ENCODE measurements around the gene STX16.
"Not testable (repeated sequence)": the region's sequence is repeated elsewhere in the genome, so short reads cannot be mapped to it uniquely, and the experiment has no call there.

The STX16 gene

DNA sequence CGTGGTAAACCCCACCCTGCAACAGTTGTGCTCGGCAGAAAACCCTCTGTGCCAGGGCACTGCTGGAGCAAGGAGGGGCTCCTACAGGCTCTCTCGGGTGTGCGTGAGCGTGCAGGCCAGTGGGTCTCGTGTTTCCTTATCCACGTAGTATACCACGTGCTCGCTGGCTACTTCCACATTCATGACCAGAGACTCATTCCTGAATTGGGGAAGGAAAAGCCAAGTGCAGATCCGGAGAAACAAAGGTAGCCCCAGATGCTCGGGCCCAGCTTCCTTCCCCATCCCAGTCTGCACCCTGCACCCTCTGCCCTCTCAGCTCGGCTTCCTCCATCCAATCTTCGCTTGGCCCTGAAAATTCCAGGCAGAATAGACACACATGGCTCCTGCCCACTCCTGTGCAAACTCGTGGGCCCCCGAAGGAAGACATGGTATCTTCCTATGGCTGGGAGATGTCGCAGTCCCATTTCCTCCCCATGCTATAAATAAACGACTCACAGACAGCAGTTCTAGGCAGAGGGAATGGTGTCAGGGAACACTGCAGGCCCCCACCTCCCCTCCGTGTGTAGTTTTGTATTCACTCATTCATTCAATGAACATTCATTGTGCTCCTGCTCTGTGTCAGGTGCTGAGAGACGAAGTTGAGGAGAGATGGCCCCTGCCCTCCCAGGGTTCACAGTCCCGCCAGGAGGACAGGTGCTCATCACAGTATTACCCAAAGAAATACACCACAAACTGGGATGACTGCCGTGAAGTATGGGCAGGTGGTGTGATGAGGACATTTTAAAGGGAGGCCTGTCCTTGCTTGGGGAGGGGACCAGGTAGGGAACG is 71.1 kb downstream of the STX16 start:
- H3K4me3 ChIP-seq (ENCODE audit: low read depth, low read length): no peak overlapping the region
- DNase-seq (ENCODE audit: low read depth): no peak
- TF ChIP-seq CTCF (conservative IDR thresholded peaks at IDR 0.05; ENCODE audit: low read depth, low read length): no peak

DNA sequence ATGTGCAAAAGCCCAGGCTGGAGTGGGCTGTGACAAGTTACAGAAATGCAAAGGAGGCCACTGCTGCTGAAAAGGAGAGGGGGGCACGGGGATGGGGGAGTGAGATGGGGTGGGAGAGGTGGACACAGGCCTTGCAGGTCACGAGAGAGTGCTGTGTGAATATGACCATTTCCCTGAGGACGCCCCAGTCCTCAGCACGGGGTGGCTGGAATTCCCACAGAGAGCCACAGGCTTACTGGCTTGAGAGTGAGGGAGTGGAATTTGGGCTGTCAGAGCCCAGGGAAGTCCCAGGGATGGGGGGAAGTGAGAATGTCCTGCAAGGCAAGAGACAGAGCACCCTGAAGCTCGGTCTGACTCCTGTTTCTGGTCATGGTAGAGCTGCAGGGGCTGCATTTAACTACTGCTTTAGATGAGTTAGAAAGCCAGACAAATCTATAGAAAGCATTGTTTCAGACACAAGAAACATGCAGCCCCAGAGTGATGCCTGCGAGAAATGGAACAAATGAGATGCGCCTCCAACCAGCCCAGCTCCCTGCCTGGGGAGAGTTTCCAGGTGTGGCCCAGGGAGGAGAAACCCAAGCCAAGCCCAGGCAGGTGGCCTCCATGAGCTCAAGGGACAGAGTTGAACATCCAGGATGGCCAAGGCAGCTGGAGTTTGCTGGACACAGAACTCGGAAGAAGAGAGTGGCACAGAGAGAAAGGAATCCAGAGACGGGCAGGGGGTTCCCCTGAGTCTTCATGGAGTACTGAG is 72.0 kb downstream of the STX16 start:
- DNase-seq (ENCODE audit: low read depth): no peak
- TF ChIP-seq CTCF (conservative IDR thresholded peaks at IDR 0.05; ENCODE audit: low read depth, low read length): no peak
- H3K4me3 ChIP-seq (ENCODE audit: low read depth, low read length): no peak overlapping the region

GRCh38 chr20:58723628-58723984 is 72.5 kb downstream of the STX16 start:
- TF ChIP-seq CTCF (conservative IDR thresholded peaks at IDR 0.05; ENCODE audit: low read depth, low read length): no peak
- no peak for DNase-seq (ENCODE audit: low read depth)
- H3K4me3 ChIP-seq (ENCODE audit: low read depth, low read length): no peak overlapping the region

DNA sequence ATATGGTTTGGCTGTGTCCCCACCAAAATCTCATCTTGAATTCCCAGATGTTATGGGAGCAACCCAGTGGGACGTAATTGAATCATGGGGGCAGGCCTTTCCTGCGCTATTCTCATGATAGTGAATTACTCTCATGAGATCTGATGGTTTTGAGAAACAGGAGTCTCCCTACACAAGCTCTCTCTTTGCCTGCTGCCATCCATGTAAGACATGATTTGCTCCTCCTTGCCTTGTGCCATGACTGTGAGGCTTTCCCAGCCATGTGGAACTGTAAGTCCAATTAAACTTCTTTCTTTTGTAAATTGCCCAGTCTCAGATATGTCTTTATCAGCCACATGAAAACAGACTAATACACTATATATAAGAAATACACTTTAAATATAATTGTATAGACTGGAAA is 75.1 kb downstream of the STX16 start:
- not testable (repeated sequence) for H3K4me3 ChIP-seq (ENCODE audit: low read depth, low read length); DNase-seq (ENCODE audit: low read depth)
